CD4-positive, alpha-beta T cell treated with Interleukin-17A for 1 hour (primary cell): ENCODE measurements around the gene HEG1.
"Not testable (repeated sequence)": the region's sequence is repeated elsewhere in the genome, so short reads cannot be mapped to it uniquely, and the experiment has no call there.

Experiments
- DNase-seq: peaks from one replicate; pipeline ENCODE4 v3.0.0-alpha.2; 2020

The HEG1 gene, protein sequence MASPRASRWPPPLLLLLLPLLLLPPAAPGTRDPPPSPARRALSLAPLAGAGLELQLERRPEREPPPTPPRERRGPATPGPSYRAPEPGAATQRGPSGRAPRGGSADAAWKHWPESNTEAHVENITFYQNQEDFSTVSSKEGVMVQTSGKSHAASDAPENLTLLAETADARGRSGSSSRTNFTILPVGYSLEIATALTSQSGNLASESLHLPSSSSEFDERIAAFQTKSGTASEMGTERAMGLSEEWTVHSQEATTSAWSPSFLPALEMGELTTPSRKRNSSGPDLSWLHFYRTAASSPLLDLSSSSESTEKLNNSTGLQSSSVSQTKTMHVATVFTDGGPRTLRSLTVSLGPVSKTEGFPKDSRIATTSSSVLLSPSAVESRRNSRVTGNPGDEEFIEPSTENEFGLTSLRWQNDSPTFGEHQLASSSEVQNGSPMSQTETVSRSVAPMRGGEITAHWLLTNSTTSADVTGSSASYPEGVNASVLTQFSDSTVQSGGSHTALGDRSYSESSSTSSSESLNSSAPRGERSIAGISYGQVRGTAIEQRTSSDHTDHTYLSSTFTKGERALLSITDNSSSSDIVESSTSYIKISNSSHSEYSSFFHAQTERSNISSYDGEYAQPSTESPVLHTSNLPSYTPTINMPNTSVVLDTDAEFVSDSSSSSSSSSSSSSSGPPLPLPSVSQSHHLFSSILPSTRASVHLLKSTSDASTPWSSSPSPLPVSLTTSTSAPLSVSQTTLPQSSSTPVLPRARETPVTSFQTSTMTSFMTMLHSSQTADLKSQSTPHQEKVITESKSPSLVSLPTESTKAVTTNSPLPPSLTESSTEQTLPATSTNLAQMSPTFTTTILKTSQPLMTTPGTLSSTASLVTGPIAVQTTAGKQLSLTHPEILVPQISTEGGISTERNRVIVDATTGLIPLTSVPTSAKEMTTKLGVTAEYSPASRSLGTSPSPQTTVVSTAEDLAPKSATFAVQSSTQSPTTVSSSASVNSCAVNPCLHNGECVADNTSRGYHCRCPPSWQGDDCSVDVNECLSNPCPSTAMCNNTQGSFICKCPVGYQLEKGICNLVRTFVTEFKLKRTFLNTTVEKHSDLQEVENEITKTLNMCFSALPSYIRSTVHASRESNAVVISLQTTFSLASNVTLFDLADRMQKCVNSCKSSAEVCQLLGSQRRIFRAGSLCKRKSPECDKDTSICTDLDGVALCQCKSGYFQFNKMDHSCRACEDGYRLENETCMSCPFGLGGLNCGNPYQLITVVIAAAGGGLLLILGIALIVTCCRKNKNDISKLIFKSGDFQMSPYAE (N-terminal part only)

GRCh38 chr3:125055913-125056745 is at the start of gene HEG1:
Gene HEG1 (minus strand): TSS chr3:125055997. CDS start chr3:125055890, 107 bp downstream.
- peak; percentile 76 for DNase-seq

DNA sequence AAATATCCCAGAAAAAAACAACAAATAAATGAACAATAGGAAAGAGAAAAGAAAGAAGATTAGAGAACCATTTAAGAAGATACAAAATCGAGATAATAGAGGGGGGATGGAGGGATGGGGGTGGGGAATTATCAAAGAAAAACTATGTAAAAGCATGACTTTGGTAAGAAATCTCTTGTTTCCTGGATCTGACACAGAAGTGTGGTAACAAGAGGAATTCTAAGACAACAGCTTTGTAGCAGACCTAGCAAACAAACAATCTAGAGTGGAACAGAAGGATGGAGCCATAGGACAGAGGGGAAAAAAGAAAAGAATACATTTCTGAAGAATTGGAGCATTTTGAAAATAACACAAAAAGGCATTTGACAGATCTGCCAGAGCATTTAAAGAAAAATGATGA is 49.3 kb upstream of the HEG1 start:
- DNase-seq: no peak

- no peak for DNase-seq
These were observed 48.8 kb upstream of the HEG1 start for GRCh38 chr3:125104639-125105038.

DNA sequence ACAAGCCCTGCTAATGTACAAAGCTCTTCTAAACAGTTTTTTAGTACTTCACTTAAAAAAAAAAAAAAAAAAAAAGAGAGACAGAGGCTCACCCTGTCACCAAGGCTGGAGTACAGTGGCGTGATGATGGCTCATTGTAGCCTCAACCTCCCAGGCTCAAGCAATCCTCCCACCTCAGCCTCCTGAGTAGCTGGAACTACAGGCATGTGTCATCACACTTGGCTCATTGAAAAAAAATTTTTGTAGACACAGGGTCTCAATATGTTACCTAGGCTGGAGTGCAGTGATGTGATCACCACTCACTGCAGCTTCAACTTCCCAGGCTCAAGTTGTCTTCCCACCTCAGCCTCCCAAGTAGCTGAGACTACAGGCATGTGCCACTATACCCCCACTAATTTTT is 47.6 kb upstream of the HEG1 start:
- DNase-seq: no peak

- DNase-seq: no peak
These were observed 46.7 kb upstream of the HEG1 start for GRCh38 chr3:125102470-125102869.

DNA sequence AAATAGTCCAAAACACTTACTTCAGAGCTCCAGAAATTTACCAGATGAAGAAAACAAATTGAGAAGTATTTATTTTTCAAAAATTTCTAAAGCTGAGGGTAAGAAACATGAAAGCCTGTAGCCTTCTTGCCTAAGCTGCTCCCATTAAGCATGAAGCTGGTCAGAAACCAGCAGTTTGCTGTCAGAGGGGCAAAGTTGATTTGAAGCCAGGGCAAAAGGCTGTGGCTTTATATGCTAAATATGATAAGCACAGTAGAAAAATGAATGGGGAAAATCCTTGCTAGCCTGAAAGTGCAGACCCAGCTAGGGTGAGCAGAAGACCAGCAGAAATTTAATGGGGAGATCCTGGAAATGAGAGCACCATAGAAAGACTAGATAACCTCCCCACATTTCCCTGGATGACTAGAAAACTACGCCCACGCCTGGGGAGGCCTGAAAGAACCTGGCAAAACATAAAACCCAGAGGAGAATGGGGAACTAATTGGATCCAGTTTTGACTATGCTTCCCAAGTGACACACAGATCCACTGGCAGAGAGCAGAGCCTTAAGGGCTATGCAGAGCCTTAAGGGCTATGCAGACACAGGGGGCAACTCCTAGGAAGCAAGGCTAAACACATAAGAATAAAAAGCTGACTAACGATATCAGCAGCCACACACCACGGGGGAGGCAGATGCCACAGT is 43.0 kb upstream of the HEG1 start:
- DNase-seq: no peak

DNA sequence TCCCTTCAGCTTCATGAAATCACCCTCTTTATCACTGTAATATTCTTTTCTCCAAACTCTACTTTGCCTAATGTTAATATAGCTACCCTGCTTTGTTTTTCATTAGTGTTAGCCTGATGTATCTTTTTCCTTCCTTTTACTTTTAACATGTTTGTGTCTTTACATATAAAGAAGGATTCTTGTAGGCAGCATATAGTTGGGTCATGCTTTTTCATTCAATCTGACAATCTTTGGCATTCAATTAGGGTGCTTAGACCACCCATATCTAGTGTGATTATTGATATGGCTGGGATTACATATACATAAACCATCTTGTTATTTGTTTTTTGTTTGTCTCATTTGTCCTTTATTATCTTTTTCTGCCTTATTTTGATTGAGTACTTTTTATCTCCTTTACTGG is 34.9 kb upstream of the HEG1 start:
- no peak for DNase-seq

GRCh38 chr3:125087768-125088391 is 32.1 kb upstream of the HEG1 start:
- DNase-seq: no peak

DNA sequence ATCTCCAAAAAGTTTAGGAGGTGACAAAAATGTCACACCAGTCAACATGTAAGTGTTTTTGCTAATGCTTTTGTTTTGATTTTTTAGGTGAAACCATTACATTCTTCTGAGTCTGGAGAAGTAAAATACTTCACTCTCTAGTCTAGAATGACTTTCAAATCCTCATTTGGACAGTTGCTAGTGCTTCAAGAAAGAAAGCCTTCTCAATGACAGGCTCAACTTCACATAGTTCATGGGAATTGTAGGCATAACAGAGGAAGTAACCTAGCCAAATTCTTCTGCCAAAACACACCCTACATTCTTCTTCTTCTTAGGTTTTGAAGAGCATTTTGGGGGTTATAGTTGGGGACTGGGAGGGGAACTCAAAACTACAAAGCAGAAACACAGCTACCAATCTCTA is 29.4 kb upstream of the HEG1 start:
- DNase-seq: no peak

GRCh38 chr3:125083776-125084175 is 28.0 kb upstream of the HEG1 start:
- no peak for DNase-seq

GRCh38 chr3:125082339-125082738 is 26.5 kb upstream of the HEG1 start:
- DNase-seq: not testable (repeated sequence)

GRCh38 chr3:125080077-125080476 is 24.3 kb upstream of the HEG1 start:
- DNase-seq: no peak

DNA sequence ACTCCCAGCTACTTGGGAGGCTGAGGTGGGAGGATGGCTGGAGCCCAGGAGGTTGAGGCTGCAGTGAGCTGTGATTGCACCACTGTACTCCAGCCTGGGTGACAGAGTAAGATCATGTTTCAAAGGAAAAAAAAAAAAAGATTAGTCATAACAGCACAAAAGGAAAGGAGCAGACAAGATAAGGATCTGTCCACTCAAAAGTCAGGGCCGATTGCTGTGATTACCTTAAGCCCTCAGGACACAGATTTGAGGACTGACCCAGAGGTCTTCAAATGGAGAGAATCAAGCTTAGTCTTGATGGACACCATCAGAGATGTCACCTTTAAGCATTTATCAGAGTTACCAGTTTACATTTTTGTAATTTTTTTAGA is 23.9 kb upstream of the HEG1 start:
- DNase-seq: no peak

- no peak for DNase-seq
These were observed 23.3 kb upstream of the HEG1 start for GRCh38 chr3:125078951-125079674.

DNA sequence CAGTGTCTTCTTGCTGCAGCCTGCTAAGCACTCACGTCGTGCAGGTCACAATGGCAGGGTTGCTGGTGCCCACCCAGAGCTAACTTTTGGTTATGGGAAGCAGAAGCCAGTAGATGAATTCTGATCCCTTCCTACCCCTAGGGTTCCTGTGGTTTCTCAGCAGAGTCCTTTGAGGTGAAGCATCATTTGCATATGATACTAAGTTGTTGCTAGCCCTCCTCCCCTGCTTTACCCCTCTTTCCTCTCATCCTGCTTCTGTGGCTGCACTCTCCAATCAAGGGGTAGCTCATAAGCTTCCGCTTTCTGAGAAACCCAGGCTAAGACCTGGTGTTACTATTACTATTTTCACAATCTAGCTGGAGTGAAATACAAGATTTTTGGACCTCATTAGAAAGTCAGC is 22.1 kb upstream of the HEG1 start:
- DNase-seq: no peak

DNA sequence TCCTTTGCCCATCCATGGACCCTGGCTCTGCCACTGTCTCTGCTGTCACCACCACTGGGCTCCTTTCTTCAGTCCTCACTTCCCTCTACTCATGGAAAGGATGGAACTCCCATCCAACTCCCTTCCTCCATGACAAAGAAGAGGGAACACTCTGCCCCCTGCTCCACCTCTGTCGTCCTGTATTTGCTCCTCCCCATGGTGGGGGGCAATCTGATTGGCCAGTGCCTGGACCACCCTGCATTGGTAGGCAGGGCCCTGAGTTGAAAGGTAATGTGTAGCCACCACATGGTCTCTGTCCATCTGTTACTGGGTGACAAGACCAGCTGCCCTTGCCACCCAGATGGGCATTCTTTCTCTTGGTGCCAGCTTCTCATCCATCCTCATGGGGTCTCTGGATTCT is 20.7 kb upstream of the HEG1 start:
- DNase-seq: no peak

- no peak for DNase-seq
These were observed 19.9 kb upstream of the HEG1 start for GRCh38 chr3:125075738-125076137.

DNA sequence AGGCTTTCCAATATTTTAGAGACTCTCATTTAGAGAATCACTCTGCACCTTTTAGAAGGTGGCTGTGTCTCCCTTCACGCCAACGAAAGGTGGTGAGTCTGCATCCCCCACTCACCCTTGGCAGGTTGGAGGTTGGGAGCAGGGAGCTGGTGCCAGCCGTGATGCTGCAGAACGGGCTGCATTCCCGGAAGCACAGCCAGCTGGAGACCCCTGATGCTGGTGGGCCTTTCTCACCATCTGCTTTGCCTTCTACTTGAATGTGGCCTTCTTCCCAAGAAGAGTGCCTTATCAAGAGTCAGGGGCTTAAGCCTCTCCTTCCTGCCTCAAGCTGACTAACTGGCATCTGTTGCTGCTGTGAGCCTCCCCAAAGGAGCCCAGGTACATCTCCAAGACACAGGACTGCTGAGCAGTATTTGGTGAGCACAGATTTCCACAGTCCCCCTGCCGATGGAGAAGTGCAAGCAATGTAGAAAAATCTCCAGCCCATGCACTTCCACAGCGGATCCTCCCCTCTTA is 17.7 kb upstream of the HEG1 start:
- no peak for DNase-seq

DNA sequence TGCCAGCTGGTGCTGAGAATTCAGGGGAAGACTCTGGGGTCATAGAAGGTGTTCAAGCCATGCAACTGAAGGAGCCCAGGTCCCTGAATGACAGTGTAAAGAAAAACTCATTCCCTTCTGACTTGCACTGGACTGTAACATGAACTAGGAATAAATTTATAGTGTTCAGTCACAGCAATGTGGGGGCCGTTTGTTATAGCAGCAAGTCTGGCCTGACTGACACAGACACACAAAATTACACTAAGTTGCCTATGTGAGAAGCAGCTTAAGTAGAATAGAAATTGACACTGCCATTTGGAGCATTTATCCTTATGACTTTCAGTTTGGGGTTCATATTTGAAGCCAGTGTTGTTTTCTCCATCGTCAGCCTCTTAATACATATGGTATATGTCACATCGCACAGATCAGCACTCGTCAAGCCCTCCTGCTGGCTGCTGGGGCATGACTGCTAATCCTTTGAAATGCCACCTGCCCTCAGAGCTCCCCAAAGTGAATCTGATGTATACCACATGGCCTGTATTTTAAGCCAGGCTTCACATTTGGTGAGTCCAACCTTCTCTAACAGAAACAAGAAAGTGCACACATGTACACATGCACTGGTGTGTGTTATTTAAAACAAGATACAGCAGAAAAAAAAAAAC is 17.1 kb upstream of the HEG1 start:
- no peak for DNase-seq

GRCh38 chr3:125072301-125072700 is 16.5 kb upstream of the HEG1 start:
- no peak for DNase-seq
